Upper lobe of left lung (tissue), 6 donors: ENCODE data around the gene MFSD6. TPM values are rescaled to one million over a fixed set of nuclear protein-coding genes. Genes with fewer than 3 reads are reported as not detected.

Experiments
- ATAC-seq, 2 donors: fragments of 200-7000 bp; cut with Tn5 transposase; one replicate each; pipeline ENCODE4 v1.9.1; 2022; ENCODE audit warnings: mild to moderate bottlenecking in 2 of 2, moderate library complexity in 2 of 2; ENCODE audit not compliant: low FRiP score in 2 of 2
- DNase-seq, 2 donors: peaks; one replicate each; pipeline ENCODE4 v3.0.0-alpha.2; 2019 to 2020
- H3K27ac ChIP-seq, 4 donors: fragments of 200-600 bp; sonication (generic); one replicate each; pipeline ENCODE4 v1.5.1; 2016 to 2019
- H3K27me3 ChIP-seq, 4 donors: fragments of 200-600 bp; sonication (generic); one replicate each; pipeline ENCODE4 v1.5.1; 2017 to 2019
- H3K36me3 ChIP-seq, 4 donors: fragments of 200-600 bp; sonication (generic); one replicate each; pipeline ENCODE4 v1.5.1; 2016 to 2019
- H3K4me1 ChIP-seq, 4 donors: fragments of 200-600 bp; sonication (generic); one replicate each; pipeline ENCODE4 v1.5.1; 2018 to 2019
- H3K4me3 ChIP-seq, 4 donors: fragments of 200-600 bp; sonication (generic); one replicate each; pipeline ENCODE4 v1.5.1; 2017 to 2019; ENCODE audit warnings: mild to moderate bottlenecking in 2 of 4, moderate library complexity in 1 of 4
- H3K9me3 ChIP-seq, 4 donors: fragments of 200-600 bp; sonication (generic); one replicate each; pipeline ENCODE4 v1.5.1; 2018 to 2019
- EP300 ChIP-seq, 4 donors: sonication (generic); formaldehyde crosslinking; IDR thresholded peaks; one replicate each; pipeline ENCODE4 v1.5.1; 2017; ENCODE audit warnings: antibody characterized with exemption in 4 of 4, control low read depth in 2 of 4
- POLR2A ChIP-seq, 4 donors: fragments of 450-650 bp; IDR thresholded peaks; one replicate each; pipeline ENCODE4 v1.5.1; 2016 to 2017; ENCODE audit warnings: antibody characterized with exemption in 4 of 4, mild to moderate bottlenecking in 2 of 4
- POLR2AphosphoS5 ChIP-seq, 2 donors: sonication (generic); formaldehyde crosslinking; IDR thresholded peaks; one replicate each; pipeline ENCODE4 v1.5.1; 2017; ENCODE audit warnings: antibody characterized with exemption in 2 of 2
- WGBS, 2 donors: methylation state at CpG; one replicate each; pipeline ENCODE4 v1.1.5; 2017 to 2018; 5-methylcytosine and 5-hydroxymethylcytosine counted together
- total RNA-seq, 6 donors: library from RNA; depleted of rRNA in 4 of 6; stranded (reverse); fragments of >200 nt in 4 of 6; gene quantifications; one replicate each; pipeline versions ENCODE4 v1.1.0 to v1.2.1, GENCODE V29; 2016 to 2021
- TF ChIP-seq, protein P1 (sequence below), 6 experiments: fragments of 450-650 bp in 4 of 6; fragments of 200-600 bp in 2 of 6; sonication (generic) in 2 of 6; IDR thresholded peaks; one replicate each; pipeline ENCODE4 v1.5.1; 2016 to 2019; ENCODE audit warnings: antibody characterized with exemption in 6 of 6
- donor health status: DM: no; HTN: no; CAD: no; lungs with moderate emphysema.
- donor health status: DM: no; HTN: yes; CAD: no; lungs with severe emphysema.

Gene MFSD6
- total RNA-seq, 6 donors from 2014 or later, result 46.9 to 136 (median 80.4) TPM

DNA sequence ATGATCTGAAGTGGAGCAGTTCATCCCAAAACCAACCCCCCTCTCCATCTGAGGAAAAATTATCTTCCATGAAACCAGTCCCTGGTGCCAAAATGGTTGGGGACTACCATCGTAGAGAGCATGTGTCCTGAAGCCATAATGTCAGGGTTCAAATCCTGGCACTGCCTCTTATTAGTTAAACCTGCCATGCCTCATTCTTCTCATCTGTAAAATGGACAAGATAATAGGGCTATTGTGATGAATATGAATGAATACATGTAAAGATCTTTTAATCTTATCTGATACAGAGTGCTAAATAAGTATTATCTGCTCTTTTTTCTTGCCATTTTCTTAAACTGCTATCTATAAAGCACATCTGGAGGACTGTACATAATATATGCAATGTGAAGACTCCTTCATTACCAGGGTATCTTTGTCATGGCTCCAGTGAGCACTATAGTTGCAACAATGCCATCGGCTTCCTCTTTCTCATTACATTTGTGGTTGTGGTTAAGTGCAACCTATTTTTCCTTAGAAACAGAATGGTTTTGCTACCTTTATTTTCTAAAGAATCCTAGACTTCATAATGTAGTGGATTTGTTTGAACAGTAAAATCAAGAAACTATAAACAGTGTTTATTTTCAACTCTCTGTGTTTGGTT is 27.0 kb downstream of the MFSD6 start:
- no peak overlapping the region for H3K4me3 ChIP-seq
- H3K9me3 ChIP-seq, result no peaks in the 10 kb centered on the region
- H3K36me3 ChIP-seq, result peaks cover 0 to 25% (median 8%) of the 10 kb centered on the region in 4 donors
- TF ChIP-seq POLR2A (IDR thresholded peaks at IDR 0.05) (no peak), EP300 (IDR thresholded peaks at IDR 0.05) (no peak), POLR2AphosphoS5 (IDR thresholded peaks at IDR 0.05) (no peak)
- TF ChIP-seq, protein P1, sequence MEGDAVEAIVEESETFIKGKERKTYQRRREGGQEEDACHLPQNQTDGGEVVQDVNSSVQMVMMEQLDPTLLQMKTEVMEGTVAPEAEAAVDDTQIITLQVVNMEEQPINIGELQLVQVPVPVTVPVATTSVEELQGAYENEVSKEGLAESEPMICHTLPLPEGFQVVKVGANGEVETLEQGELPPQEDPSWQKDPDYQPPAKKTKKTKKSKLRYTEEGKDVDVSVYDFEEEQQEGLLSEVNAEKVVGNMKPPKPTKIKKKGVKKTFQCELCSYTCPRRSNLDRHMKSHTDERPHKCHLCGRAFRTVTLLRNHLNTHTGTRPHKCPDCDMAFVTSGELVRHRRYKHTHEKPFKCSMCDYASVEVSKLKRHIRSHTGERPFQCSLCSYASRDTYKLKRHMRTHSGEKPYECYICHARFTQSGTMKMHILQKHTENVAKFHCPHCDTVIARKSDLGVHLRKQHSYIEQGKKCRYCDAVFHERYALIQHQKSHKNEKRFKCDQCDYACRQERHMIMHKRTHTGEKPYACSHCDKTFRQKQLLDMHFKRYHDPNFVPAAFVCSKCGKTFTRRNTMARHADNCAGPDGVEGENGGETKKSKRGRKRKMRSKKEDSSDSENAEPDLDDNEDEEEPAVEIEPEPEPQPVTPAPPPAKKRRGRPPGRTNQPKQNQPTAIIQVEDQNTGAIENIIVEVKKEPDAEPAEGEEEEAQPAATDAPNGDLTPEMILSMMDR (IDR thresholded peaks at IDR 0.05), result no peak
- DNase-seq (no peak), ATAC-seq (no peak)
- 74 to 79% methylated on average over 2 of the region's 2 CpGs for WGBS, 2 donors
- H3K27me3 ChIP-seq, result no peaks in the 10 kb centered on the region
- H3K4me1 ChIP-seq, result peaks cover 0 to 20% (median 10%) of the 10 kb centered on the region in 4 donors
- no peak overlapping the region for H3K27ac ChIP-seq

DNA sequence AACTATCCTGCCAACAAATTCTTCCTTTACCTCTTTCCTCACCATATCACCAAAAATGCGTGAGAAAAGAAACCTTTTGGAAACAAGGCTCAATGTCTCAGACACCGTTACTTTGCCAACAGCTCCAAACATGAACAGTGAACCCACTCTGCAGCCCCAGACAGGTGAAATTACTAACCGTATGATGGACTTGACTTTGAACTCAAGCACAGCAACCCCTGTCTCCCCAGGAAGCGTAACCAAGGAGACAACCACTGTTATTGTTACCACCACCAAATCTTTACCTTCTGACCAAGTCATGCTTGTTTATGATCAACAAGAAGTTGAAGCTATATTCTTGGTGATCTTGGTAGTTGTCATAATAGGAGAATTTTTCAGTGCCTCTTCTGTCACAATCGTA is 28.4 kb downstream of the MFSD6 start:
- TF ChIP-seq POLR2A (IDR thresholded peaks at IDR 0.05) (no peak), EP300 (IDR thresholded peaks at IDR 0.05) (no peak), POLR2AphosphoS5 (IDR thresholded peaks at IDR 0.05) (no peak)
- TF ChIP-seq, protein P1 (IDR thresholded peaks at IDR 0.05), result no peak
- H3K27ac ChIP-seq, result no peak overlapping the region
- 98 to 99% methylated on average over 5 of the region's 5 CpGs for WGBS, 2 donors
- H3K27me3 ChIP-seq, result no peaks in the 10 kb centered on the region
- H3K4me3 ChIP-seq, result no peak overlapping the region
- no peaks in the 10 kb centered on the region for H3K9me3 ChIP-seq
- ATAC-seq (no peak), DNase-seq (no peak)
- H3K36me3 ChIP-seq, result peaks cover 0 to 25% (median 8%) of the 10 kb centered on the region in 4 donors
- peaks cover 0 to 24% (median 13%) of the 10 kb centered on the region in 4 donors for H3K4me1 ChIP-seq

DNA sequence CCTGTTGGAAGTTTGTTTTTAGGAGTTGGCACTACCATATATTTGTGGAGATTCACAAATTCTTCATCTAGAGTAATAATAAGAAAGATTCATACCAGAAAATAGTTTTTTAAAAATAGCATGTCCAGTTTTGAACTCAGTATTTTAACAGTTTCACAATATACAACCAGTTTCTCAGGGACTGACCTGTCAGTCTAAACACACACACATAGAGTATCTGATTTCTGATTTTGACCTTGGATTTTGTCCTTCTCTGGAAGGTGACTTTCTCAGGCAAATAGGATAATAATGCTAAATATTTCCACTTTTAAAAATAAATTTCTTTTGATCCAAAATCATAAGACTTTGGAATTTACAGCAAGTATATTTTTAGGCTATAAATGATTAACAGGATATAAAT is 32.0 kb downstream of the MFSD6 start:
- no peak overlapping the region for H3K27ac ChIP-seq
- ATAC-seq (no peak), DNase-seq (no peak)
- peaks cover 0 to 25% (median 8%) of the 10 kb centered on the region in 4 donors for H3K36me3 ChIP-seq
- no peaks in the 10 kb centered on the region for H3K27me3 ChIP-seq
- no peak overlapping the region for H3K4me3 ChIP-seq
- TF ChIP-seq POLR2A (IDR thresholded peaks at IDR 0.05) (no peak), EP300 (IDR thresholded peaks at IDR 0.05) (no peak), POLR2AphosphoS5 (IDR thresholded peaks at IDR 0.05) (no peak)
- TF ChIP-seq, protein P1 (IDR thresholded peaks at IDR 0.05), result no peak
- H3K9me3 ChIP-seq, result no peaks in the 10 kb centered on the region
- peaks cover 0 to 24% (median 7%) of the 10 kb centered on the region in 4 donors for H3K4me1 ChIP-seq

DNA sequence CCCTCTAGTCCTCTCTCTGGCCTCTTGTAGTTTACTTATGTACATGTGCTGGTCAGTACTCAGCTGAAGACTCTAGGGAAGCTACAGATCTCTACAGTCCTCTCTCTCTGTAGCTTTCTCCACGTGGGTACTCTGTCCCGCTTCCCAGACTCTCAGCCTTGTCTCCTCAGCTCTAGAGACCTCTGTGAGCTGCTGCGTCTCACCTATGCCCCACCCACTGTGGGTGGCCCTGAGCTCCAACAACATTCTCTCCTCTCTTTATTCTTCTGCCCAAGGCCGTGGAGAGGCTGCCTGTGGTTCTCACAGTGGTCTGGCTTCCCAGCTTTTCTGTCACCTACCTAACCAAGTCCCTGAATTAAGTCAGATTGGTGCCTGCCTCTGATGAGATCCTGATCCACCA is 33.4 kb downstream of the MFSD6 start:
- H3K4me3 ChIP-seq, result no peak overlapping the region
- peaks cover 4 to 28% (median 6%) of the 10 kb centered on the region in 4 donors for H3K4me1 ChIP-seq
- WGBS, 2 donors, result 80 to 85% methylated on average over 4 of the region's 4 CpGs
- H3K27me3 ChIP-seq, result no peaks in the 10 kb centered on the region
- no peaks in the 10 kb centered on the region for H3K9me3 ChIP-seq
- TF ChIP-seq EP300 (IDR thresholded peaks at IDR 0.05), result no peak
- TF ChIP-seq POLR2AphosphoS5 (IDR thresholded peaks at IDR 0.05), result no peak
- no peak for TF ChIP-seq POLR2A (IDR thresholded peaks at IDR 0.05)
- TF ChIP-seq, protein P1 (IDR thresholded peaks at IDR 0.05), result no peak
- ATAC-seq (peak in 1 of 2 donors; percentile 30), DNase-seq (no peak)
- peaks cover 0 to 19% (median 3%) of the 10 kb centered on the region in 4 donors for H3K36me3 ChIP-seq
- H3K27ac ChIP-seq, result no peak overlapping the region

DNA sequence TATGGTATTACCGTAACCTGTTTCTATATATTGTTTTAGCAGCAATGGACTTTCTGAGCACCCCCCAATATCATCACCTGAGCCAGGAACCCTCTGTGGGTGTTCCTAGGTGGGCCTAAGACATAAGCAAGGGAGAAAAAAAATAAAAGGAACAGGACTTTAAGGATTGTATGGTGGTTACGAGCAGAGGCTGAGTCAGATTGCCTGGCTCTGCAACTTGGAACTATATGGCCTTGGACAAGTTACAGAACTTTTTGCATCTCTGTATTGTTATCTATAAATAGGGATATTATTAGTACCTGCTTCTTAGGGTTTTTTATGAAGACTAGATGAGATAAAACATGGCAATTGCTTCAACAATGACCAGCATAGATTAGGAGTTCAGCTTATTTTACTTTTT is 34.9 kb downstream of the MFSD6 start:
- TF ChIP-seq, protein P1 (IDR thresholded peaks at IDR 0.05), result no peak
- TF ChIP-seq POLR2AphosphoS5 (IDR thresholded peaks at IDR 0.05), result no peak
- TF ChIP-seq POLR2A (IDR thresholded peaks at IDR 0.05), result no peak
- no peak for TF ChIP-seq EP300 (IDR thresholded peaks at IDR 0.05)
- Histone ChIP-seq H3K27ac (no peak overlapping the region), H3K4me1 (peaks cover 4 to 33% (median 6%) of the 10 kb centered on the region in 4 donors), H3K27me3 (no peaks in the 10 kb centered on the region), H3K4me3 (no peak overlapping the region), H3K36me3 (peaks cover 0 to 7% (median 0%) of the 10 kb centered on the region in 4 donors), H3K9me3 (no peaks in the 10 kb centered on the region)
- ATAC-seq (no peak), DNase-seq (no peak)
- WGBS, 2 donors, result 95 to 96% methylated on average over 2 of the region's 2 CpGs
